HG03378 (cell line): ENCODE results near the gene OR2W3.

Source experiments
- ATAC-seq: cut with Tn5 transposase; IDR thresholded peaks from one replicate; pipeline ENCODE4 v1.9.1; 2021; ENCODE audit warnings: mild to moderate bottlenecking, moderate library complexity; ENCODE audit not compliant: unreplicated experiment

The OR2W3 gene

DNA sequence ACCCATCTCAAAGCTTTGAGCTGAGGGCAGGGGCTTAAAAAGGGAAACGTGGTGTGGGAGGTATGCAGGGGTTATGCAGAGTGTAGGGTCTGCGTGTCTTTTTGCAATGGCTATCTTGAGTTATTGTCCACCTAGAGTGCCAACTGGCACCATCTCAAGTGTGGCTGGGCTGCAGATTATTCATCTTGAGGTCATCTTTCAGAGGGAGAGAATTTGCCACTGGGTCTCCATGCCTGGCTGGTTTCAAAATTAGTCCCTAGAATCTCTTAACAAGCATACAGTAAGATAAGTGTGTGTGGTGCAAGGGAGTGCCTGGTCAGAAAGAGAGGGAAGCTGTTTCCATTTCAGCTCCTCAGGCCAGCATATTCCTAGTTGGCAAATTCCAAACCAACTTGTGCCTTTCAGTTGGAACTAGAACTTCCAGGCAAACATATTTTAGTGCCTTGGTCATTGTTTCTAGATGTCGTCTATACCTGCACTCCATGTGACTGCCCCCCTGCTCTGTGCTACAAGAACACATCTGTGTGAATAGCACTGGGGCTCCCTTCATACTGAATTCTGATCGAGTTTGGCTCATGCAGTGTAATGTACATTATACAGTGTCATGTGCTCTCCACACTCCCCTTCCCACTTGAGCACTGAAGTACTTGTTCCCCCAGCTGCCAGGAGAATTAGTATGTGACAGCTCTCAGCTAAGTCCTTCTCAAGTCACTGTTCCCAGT lies 19.7 kb downstream of the OR2W3 start:
- ATAC-seq: no peak

DNA sequence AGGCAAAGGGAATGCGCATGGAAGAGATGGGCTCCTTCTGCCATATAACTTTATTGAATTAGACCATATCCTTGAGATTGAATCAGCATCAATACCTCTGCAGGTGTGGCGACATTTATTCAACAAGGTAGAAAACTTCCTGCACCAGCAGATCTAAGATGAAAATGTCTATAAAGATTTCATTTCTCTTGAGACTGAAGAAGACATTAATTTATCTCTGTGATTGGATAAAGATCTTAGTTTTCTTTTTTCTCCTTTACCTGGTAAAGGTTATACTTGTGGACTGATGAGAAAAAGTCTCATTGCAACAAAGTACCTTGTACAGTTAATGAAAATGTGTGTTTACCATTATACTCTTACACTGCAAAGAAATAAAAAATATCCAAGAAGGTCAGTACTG lies 24.6 kb downstream of the OR2W3 start, which contains the start of gene OR2T8:
Gene OR2T8, plus strand, starts transcription at position 301 of the 400 bp plus-strand sequence. CDS start 766 bp downstream, outside the sequence.
- no peak for ATAC-seq

DNA sequence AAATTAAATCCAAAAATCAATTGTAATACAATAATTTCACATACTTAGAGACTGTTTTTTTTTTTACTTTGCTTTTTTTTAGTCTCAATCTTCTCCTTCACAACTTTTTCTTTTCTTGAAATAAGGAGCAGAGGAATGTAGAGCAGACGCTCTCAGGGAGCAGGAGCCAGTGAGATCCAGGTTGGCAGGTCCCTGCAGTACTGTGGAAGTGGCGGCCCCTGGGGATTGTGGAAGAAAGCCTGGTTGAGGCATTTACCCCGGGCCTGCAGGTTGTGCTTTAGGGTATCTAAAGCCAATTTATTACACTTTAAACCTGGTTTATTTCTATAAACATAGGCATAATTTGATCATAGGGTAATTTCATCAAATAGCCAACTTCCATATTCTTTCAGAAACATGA lies 28.6 kb downstream of the OR2W3 start:
- ATAC-seq: no peak

DNA sequence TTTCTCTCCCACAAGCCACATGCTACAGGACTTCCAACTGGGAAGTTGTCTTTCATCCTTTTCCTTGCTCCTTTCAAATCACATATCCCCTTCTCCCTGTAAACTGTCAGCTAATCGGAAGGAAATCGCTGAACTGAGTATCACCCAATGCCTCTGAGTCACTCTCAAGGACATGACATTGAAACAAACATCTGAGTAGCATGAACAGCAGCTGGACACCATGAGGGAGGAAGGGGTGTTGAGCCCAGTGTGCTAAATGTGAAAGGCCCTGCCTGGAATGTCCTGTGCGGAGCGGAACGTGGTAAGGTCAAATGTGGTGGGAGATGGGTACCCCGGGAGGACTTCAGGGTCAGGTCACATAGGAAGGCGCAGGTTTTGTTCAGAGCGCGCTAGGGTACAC lies 29.5 kb downstream of the OR2W3 start, which contains the start of gene OR2AJ1:
Gene OR2AJ1, plus strand, starts transcription at position 22 of the 400 bp plus-strand sequence. CDS start 8,880 bp downstream, outside the sequence.
- ATAC-seq: no peak

DNA sequence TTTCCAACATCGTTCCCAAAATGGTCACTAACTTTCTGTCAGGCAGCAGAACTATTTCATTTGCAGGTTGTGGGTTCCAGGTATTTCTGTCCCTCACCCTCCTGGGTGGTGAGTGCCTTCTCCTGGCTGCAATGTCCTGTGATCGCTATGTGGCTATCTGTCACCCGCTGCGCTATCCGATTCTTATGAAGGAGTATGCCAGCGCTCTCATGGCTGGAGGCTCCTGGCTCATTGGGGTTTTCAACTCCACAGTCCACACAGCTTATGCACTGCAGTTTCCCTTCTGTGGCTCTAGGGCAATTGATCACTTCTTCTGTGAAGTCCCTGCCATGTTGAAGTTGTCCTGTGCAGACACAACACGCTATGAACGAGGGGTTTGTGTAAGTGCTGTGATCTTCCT lies 38.6 kb downstream of the OR2W3 start:
- ATAC-seq: no peak

DNA sequence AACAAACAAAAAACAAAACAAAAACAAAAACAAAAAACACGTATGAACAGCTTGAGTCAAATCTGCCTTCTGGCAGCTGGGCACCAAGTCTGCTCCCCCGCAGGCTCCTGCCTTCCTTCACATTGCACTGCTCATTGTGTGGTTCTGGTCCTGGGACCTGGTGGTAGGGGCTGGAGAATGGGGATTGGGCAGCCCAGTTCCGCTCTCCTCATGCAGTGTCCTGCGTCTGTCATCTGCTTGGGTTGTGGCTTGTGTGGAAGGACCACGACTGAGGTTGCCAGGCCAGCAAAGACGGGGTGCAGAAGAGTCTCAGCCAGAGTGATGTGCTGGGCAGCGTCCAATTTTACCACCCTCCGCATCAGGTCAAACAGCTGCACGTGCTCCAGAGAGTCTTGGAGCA lies 40.4 kb downstream of the OR2W3 start:
- no peak for ATAC-seq

DNA sequence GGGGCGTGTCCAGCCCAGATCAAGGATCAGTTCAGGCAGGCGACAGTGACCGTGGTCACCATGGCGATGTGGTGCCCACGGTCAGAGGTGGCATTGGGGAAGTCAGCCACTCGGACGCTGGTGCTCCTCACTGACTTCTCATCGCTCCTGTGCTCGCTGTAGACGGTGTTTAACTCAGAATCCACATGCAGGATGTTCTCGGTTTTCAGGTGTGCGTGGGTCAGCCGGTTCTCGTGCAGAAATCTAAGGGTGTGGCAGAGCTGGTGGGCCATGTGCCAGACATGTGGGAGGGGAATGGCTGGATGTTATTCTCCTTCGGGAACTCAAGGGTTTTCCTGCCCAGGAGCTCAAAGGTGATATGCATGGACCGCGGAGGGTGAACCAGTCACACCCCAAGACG lies 41.0 kb downstream of the OR2W3 start:
- ATAC-seq: no peak

DNA sequence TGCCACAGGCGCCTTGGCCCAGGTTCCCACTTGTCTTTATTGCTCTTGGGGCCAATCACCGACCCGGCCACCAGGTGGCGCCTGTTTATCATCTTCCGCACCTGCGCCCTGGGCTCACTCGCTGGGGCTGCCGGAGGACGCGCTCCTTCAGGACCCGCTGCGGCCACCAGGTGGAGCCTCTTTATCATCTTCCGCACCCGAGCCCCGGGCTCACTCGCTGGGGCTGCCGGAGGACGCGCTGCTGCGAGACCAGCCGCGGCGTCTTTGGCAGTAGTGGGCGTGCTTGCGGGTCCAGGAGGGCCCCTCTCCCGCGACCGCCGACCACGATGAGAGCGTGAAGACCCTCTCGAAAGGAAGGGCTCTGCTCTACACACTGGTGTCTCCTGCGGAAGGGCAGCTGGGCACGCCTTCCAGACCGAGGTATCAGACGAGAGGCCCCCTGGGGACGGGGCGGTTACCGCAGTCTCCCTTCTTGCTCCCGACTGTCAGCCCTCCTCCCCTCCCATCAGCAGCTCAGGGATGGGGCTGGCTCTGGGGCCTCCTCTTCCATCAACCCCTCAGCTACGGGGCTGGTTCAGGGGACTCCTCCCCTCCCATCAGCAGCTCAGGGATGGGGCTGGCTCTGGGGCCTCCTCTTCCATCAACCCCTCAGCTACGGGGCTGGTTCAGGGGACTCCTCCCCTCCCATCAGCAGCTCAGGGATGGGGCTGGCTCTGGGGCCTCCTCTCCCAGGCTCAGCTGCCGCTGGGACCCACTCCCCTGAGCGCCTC lies 41.8 kb downstream of the OR2W3 start:
- ATAC-seq: peak; percentile 100

DNA sequence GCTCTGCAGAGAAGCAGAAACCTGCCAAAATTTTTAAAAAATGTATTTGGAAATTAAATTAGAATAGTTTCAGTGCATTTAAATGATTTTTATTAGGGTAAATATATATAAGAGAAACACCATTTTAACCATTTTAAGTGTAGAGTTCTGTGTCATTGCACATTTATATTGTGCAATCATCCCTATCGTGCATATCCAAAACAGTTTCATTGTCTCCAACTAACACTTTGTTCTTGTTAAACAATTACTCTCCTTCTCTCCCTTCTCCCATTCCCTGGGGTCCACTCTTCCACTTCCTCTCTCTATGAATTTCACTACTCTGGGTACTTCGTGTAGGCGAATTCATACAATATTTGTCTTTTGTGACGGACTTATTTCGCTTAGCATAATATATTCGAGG lies 47.2 kb downstream of the OR2W3 start:
- no peak for ATAC-seq
